ENCODE measurements around the gene TNFSF13. TPM values are rescaled to one million over a fixed set of nuclear protein-coding genes. Genes with fewer than 3 reads are reported as not detected.

TNFSF13 gene
- total RNA-seq, 1 donor from 2014 or later = 5.6 TPM

- Mint-ChIP-seq H3K36me3 (ENCODE audit: low read depth, unreplicated experiment) (peaks cover 16% of the 10 kb centered on the region), H3K4me3 (ENCODE audit: unreplicated experiment) (peak within 1 kb of the TSS; percentile 96), H3K4me1 (ENCODE audit: unreplicated experiment) (peaks cover 33% of the 10 kb centered on the region), H3K27me3 (ENCODE audit: unreplicated experiment) (peaks cover 9% of the 10 kb centered on the region), H3K27ac (ENCODE audit: unreplicated experiment) (peak within 1 kb of the TSS; percentile 81), H3K9me3 (ENCODE audit: unreplicated experiment) (no peaks in the 10 kb centered on the region)
- no peak for TF ChIP-seq CTCF (IDR thresholded peaks at IDR 0.05; ENCODE audit: unreplicated experiment)
- peak; percentile 91 for DNase-seq (ENCODE audit: low spot score)
Observed at GRCh38 chr17:7561589-7562207, 3.1 kb downstream of the TNFSF13 start, which contains the start of gene SENP3. Gene SENP3 (plus strand): TSS chr17:7561919. CDS start chr17:7563077, 1,158 bp downstream.

GRCh38 chr17:7562208-7562605 is 3.7 kb downstream of the TNFSF13 start:
- peak overlapping the region; percentile 96 for H3K4me3 Mint-ChIP-seq (ENCODE audit: unreplicated experiment)
- H3K27ac Mint-ChIP-seq (ENCODE audit: unreplicated experiment) = peak overlapping the region; percentile 81
- peaks cover 9% of the 10 kb centered on the region for H3K27me3 Mint-ChIP-seq (ENCODE audit: unreplicated experiment)
- DNase-seq (ENCODE audit: low spot score) = no peak
- TF ChIP-seq CTCF (IDR thresholded peaks at IDR 0.05; ENCODE audit: unreplicated experiment) = no peak
- H3K4me1 Mint-ChIP-seq (ENCODE audit: unreplicated experiment) = peaks cover 33% of the 10 kb centered on the region
- H3K9me3 Mint-ChIP-seq (ENCODE audit: unreplicated experiment) = no peaks in the 10 kb centered on the region
- peaks cover 20% of the 10 kb centered on the region for H3K36me3 Mint-ChIP-seq (ENCODE audit: low read depth, unreplicated experiment)

- H3K27me3 Mint-ChIP-seq (ENCODE audit: unreplicated experiment) = peaks cover 9% of the 10 kb centered on the region
- no peak for TF ChIP-seq CTCF (IDR thresholded peaks at IDR 0.05; ENCODE audit: unreplicated experiment)
- DNase-seq (ENCODE audit: low spot score) = no peak
Observed at GRCh38 chr17:7563115-7563869, 4.7 kb downstream of the TNFSF13 start.

GRCh38 chr17:7569571-7569970 is 11.0 kb downstream of the TNFSF13 start:
- no peak for TF ChIP-seq CTCF (IDR thresholded peaks at IDR 0.05; ENCODE audit: unreplicated experiment)
- Mint-ChIP-seq H3K27ac (ENCODE audit: unreplicated experiment) (peak overlapping the region; percentile 16), H3K4me1 (ENCODE audit: unreplicated experiment) (peaks cover 21% of the 10 kb centered on the region), H3K27me3 (ENCODE audit: unreplicated experiment) (peaks cover 7% of the 10 kb centered on the region), H3K36me3 (ENCODE audit: low read depth, unreplicated experiment) (peaks cover 55% of the 10 kb centered on the region), H3K4me3 (ENCODE audit: unreplicated experiment) (peak overlapping the region; percentile 2), H3K9me3 (ENCODE audit: unreplicated experiment) (no peaks in the 10 kb centered on the region)
- no peak for DNase-seq (ENCODE audit: low spot score)

More at GRCh38 chr17:7563115-7563869, 4.7 kb downstream of the TNFSF13 start:
- Mint-ChIP-seq H3K27ac (ENCODE audit: unreplicated experiment) (peak overlapping the region; percentile 81), H3K4me1 (ENCODE audit: unreplicated experiment) (peaks cover 24% of the 10 kb centered on the region), H3K4me3 (ENCODE audit: unreplicated experiment) (peak overlapping the region; percentile 96), H3K36me3 (ENCODE audit: low read depth, unreplicated experiment) (peaks cover 25% of the 10 kb centered on the region), H3K9me3 (ENCODE audit: unreplicated experiment) (no peaks in the 10 kb centered on the region)

- H3K27ac Mint-ChIP-seq (ENCODE audit: unreplicated experiment) = peak overlapping the region; percentile 48
- H3K36me3 Mint-ChIP-seq (ENCODE audit: low read depth, unreplicated experiment) = peaks cover 63% of the 10 kb centered on the region
- DNase-seq (ENCODE audit: low spot score) = no peak
- no peak for TF ChIP-seq CTCF (IDR thresholded peaks at IDR 0.05; ENCODE audit: unreplicated experiment)
- no peaks in the 10 kb centered on the region for H3K9me3 Mint-ChIP-seq (ENCODE audit: unreplicated experiment)
- peaks cover 29% of the 10 kb centered on the region for H3K4me1 Mint-ChIP-seq (ENCODE audit: unreplicated experiment)
- peaks cover 10% of the 10 kb centered on the region for H3K27me3 Mint-ChIP-seq (ENCODE audit: unreplicated experiment)
- H3K4me3 Mint-ChIP-seq (ENCODE audit: unreplicated experiment) = peak overlapping the region; percentile 25
Observed at GRCh38 chr17:7570351-7570750, 11.8 kb downstream of the TNFSF13 start.

Measured in endothelial cell (in vitro differentiated cells).